Non-pigmented ciliary epithelial cell (primary cell): ENCODE results near the gene TEPSIN.

Source experiments
- DNase-seq: peaks from one replicate; pipeline ENCODE4 v3.0.0-alpha.2; 2010; ENCODE audit warnings: low read depth

The TEPSIN gene

DNA sequence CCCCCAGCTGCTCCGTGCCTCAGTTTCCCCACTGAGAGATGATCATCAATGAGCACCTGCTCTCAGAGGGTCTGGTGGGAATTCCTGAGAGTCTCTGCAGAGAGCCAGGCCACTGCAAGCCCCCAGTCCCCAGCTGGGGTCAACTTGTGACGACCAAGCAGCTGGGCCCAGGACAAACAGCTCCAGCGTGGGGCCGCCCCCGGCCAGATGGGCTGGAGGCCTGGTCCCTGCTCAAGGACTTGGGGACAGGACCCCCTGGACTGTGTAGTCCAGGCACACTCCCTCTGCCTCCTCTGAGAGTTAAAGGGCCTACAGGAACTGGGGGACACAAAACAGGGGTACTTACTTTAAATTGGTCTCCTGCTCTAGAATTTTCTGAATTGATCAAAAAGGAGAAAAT is 56.3 kb downstream of the TEPSIN start:
- DNase-seq = no peak

- no peak for DNase-seq
Measured at GRCh38 chr17:81181811-81182185, 57.1 kb downstream of the TEPSIN start.

GRCh38 chr17:81180836-81181810 is 57.7 kb downstream of the TEPSIN start:
- no peak for DNase-seq

GRCh38 chr17:81179861-81180260 is 59.0 kb downstream of the TEPSIN start:
- no peak for DNase-seq

DNA sequence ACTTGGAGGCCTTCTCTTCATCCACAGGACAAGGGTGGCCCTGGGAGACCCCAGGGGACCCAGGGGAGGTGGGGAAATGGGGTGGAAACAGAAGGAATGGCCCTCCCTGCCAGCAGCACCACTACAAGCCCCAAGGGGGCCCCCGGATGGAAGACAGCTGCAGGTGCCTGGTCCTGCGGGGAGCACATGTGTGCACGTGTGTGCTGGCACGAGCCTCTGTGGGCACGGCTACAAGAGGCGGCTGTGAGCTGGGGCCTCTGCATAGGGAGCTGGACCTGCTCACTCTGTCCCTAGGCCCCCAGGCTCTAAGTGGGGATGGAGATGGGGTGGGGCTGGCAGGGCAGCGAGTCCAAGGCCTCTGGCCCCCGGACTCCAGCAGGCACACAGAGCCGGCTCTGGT is 59.6 kb downstream of the TEPSIN start:
- no peak for DNase-seq
